Colonic mucosa (tissue), 4 donors: ENCODE data around the gene MAP6. TPM values are rescaled to one million over a fixed set of nuclear protein-coding genes. Genes with fewer than 3 reads are reported as not detected.
A peak's percentile ranks its signal among the peaks of the same experiment; 100 is the strongest.

Experiments used
- DNase-seq: peaks from one replicate; pipeline ENCODE4 v3.0.0-alpha.2; 2020
- H3K27ac ChIP-seq: fragments of 200-600 bp; one replicate; pipeline ENCODE4 v1.8.0; 2021
- H3K27me3 ChIP-seq: fragments of 200-600 bp; one replicate; pipeline ENCODE4 v1.8.0; 2021
- H3K36me3 ChIP-seq: fragments of 200-600 bp; one replicate; pipeline ENCODE4 v1.8.0; 2021
- H3K4me1 ChIP-seq: fragments of 200-600 bp; one replicate; pipeline ENCODE4 v1.8.0; 2021; ENCODE audit warnings: mild to moderate bottlenecking
- H3K4me3 ChIP-seq: fragments of 200-600 bp; one replicate; pipeline ENCODE4 v1.8.0; 2021
- H3K9ac ChIP-seq, 2 donors: one replicate each; pipeline ENCODE4 v1.7.0; 2013; ENCODE audit warnings: control low read depth in 2 of 2, low read depth in 2 of 2, low read length in 2 of 2
- H3K9me3 ChIP-seq: fragments of 200-600 bp; one replicate; pipeline ENCODE4 v1.8.0; 2021
- intact Hi-C: fragments of 100-400 bp; cut with DNase I; formaldehyde crosslinking; loops from one replicate; pipeline ENCODE4 v1.14.1; 2022
- total RNA-seq, 2 donors: library from RNA; stranded (reverse); fragmentation: NEBNext Ultra II Directional in 1 of 2; extraction: Animal tissue kit (Norgen Biotek cat#: 25700) in 1 of 2; gene quantifications; one replicate each; pipeline ENCODE4 v1.2.1, GENCODE V29; 2021
- TF ChIP-seq, protein P1 (sequence below): fragments of 200-600 bp; IDR thresholded peaks from one replicate; pipeline ENCODE4 v1.8.0; 2022; ENCODE audit warnings: antibody characterized with exemption, mild to moderate bottlenecking
- donor health status: healthy.
- donor health status: DM: no; HTN: no; CAD: no.
- donor health status: DM: no; HTN: no; CAD: no.

MAP6 gene
- total RNA-seq, 2 donors from 2014 or later: 0.79 to 2.6 TPM

DNA sequence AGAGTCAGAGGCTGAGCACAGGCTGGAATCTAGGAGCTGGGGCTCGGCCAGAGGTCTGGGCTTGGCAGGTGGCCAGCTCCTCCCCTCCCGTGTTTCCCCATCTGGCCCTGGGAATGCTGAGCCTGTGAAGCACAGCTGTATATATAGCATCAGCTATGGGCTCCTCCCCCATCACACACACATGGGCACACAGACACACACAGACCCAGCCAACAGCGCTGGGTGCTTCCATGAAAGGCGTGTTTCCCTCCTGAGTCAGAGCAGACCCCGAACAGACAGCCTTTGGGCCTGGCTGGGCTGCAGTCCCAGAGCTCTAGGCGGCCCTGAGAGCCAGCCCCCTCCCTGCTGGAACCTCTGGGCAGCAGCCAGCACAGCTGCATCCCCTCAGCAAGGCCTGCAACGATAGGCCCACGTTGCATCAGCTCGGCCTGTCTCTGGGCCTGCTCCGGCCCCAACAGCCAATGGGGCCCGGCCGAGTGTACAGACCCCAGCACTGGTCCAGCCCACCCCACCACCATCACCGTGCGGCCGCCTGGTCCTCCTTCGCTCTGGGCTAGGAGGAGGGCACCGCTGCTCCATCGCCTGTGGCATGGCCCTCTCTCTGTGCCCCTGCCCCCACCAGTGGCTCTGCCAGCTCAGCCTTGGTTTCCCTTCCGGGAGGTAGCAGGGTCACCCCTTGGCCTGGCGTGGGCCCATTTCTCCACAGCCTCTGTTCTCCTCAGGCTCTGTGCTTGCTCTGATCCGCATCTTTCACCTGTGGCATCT, 114.4 kb downstream of the MAP6 start:
- Histone ChIP-seq H3K27ac (peak overlapping the region; percentile 77), H3K27me3 (no peaks in the 10 kb centered on the region), H3K9ac (no peak overlapping the region), H3K4me1 (no peaks in the 10 kb centered on the region), H3K36me3 (no peaks in the 10 kb centered on the region), H3K4me3 (no peak overlapping the region), H3K9me3 (no peaks in the 10 kb centered on the region)
- intact Hi-C loops: no loop called here
- DNase-seq: peak; percentile 72
- TF ChIP-seq, protein P1, sequence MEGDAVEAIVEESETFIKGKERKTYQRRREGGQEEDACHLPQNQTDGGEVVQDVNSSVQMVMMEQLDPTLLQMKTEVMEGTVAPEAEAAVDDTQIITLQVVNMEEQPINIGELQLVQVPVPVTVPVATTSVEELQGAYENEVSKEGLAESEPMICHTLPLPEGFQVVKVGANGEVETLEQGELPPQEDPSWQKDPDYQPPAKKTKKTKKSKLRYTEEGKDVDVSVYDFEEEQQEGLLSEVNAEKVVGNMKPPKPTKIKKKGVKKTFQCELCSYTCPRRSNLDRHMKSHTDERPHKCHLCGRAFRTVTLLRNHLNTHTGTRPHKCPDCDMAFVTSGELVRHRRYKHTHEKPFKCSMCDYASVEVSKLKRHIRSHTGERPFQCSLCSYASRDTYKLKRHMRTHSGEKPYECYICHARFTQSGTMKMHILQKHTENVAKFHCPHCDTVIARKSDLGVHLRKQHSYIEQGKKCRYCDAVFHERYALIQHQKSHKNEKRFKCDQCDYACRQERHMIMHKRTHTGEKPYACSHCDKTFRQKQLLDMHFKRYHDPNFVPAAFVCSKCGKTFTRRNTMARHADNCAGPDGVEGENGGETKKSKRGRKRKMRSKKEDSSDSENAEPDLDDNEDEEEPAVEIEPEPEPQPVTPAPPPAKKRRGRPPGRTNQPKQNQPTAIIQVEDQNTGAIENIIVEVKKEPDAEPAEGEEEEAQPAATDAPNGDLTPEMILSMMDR: no peak

DNA sequence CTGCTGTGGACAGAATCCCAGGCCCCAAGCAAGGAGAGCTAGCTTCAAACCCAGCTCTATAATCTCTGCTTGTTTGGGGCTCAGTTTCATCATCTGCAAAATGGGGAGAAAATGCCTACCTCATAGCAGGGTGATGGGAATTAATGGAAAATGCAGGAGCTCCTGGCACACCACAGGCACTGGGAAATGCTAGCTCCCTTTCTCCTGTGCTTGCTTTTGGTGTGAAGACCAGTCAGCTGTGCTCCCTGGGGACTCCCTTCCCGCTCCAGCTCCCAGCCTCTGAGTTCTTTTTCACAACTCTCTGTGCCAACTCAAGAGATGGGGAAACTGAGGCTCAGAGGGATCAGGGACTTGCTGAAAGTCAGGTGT, 115.0 kb downstream of the MAP6 start:
- Histone ChIP-seq H3K27ac (peak overlapping the region; percentile 77), H3K36me3 (no peaks in the 10 kb centered on the region), H3K4me3 (no peak overlapping the region), H3K9me3 (no peaks in the 10 kb centered on the region), H3K9ac (no peak overlapping the region), H3K27me3 (no peaks in the 10 kb centered on the region), H3K4me1 (no peaks in the 10 kb centered on the region)
- intact Hi-C loops: no loop called here
- TF ChIP-seq, protein P1: no peak
- no peak for DNase-seq

DNA sequence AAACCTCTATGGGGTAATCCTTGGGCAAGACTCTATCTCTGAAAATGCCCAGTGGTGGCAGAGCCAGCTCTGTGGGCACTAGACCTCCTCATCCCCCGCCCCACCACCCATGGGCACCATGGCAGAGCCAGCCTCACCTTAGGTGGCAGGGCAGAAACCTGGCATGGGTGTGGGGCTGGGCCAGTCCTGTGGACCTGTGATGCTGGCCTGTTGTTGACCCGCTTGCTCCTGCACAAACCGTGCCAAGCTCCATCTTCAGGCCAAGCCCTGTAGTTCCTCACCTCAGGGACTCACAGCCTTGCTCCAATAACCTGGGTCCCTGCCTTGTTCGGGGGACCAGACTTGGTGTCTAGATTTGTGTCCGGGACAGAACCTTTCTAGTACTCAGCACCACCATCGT, 115.7 kb downstream of the MAP6 start:
- Histone ChIP-seq H3K4me3 (no peak overlapping the region), H3K27ac (no peak overlapping the region), H3K36me3 (no peaks in the 10 kb centered on the region), H3K9me3 (no peaks in the 10 kb centered on the region), H3K4me1 (no peaks in the 10 kb centered on the region), H3K27me3 (no peaks in the 10 kb centered on the region), H3K9ac (no peak overlapping the region)
- no peak for DNase-seq
- TF ChIP-seq, protein P1: no peak
- intact Hi-C loops: no loop called here

DNA sequence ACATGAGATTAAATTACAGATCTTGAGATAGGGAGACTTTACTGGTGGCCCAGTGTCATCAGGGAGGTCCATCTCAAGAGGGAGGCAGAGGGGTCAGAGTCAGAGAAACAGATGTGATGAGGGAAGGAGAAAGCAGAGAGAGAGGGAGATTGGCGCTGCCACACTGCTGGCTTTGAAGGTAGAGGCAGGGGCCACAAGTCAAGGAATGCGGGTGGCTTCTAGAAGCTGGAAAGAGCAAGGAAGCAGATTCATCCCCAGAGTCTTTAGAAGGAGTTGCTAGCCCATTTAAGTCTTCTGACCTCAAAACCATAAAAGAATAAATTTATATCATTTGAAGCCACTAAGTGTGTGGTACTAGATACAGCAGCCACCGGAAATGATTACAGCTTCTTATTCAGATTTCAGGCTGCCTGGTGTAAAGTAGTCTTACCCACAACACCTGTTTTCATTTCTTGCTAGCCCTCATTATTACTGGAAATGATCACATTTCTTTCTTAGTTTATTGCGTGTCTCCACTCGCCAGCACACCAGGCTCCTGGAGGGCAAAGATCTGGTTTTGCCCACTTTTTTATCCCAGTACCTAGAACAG, 119.4 kb downstream of the MAP6 start:
- no peak for DNase-seq
- Histone ChIP-seq H3K27ac (no peak overlapping the region), H3K36me3 (no peaks in the 10 kb centered on the region), H3K9ac (no peak overlapping the region), H3K4me1 (no peaks in the 10 kb centered on the region), H3K27me3 (no peaks in the 10 kb centered on the region), H3K9me3 (no peaks in the 10 kb centered on the region), H3K4me3 (no peak overlapping the region)
- intact Hi-C loops: loop anchor here (5.0 kb wide), 2 partner anchors 33 to 318 kb away; no protein-coding TSS in a partner anchor
- TF ChIP-seq, protein P1: no peak

DNA sequence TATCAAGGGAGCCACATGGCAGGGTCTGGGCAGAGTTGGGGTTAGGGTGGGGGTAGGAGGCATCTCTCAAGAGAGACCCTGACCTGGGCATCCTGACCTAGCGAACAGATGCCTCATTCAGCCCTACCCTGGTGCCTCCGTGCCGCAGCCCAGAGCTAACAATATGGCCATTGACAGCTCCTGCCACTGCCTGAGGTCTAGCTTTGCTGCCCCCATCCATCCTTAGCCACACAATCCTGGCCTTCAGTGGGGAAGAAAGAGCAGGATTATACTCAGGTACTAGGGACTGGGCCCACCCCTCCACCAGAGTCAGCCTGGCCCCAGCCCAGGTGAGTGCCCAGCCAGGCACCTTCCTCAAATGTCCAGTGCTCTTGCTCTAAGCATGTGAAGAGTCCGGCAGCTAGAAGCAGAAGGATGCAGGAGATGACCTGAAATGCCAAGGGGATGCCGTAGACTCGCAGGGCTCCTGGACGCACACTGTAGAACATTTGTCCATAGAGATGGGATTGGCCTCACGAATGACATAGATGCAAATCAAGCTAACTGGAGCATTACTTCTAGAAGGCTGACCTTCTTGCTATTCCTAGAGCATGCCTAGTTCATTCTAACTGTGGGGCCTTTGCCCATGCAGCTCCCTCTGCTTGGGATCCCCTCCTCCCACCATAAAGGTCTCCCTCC, 120.1 kb downstream of the MAP6 start:
- Histone ChIP-seq H3K9me3 (no peaks in the 10 kb centered on the region), H3K9ac (no peak overlapping the region), H3K27me3 (no peaks in the 10 kb centered on the region), H3K4me1 (no peaks in the 10 kb centered on the region), H3K27ac (no peak overlapping the region), H3K4me3 (no peak overlapping the region), H3K36me3 (no peaks in the 10 kb centered on the region)
- intact Hi-C loops: loop anchor here (5.0 kb wide), 2 partner anchors 34 to 319 kb away; no protein-coding TSS in a partner anchor
- no peak for DNase-seq
- TF ChIP-seq, protein P1: no peak
